ENCODE measurements around the gene THBS4.

DNA sequence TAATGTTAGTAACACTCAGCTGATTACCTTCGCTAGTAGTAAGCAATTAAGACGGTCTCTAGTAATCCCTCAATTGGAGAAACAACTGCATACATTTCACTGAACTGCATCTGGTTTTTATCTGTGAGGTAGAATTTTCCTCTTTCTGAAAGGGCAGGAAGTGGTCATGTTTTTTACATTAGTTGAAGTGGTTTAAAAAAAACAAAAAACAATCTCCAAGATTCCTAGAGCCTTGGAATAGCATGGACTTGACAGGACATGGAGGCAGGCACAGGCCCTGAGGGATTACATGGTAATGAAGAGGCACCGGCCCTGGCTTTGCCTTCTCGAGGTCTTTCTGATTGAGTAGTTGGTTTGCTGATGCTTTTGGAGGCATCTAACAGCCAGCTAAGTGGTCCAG, 25.8 kb downstream of the THBS4 start:
- TF ChIP-seq, protein P1, sequence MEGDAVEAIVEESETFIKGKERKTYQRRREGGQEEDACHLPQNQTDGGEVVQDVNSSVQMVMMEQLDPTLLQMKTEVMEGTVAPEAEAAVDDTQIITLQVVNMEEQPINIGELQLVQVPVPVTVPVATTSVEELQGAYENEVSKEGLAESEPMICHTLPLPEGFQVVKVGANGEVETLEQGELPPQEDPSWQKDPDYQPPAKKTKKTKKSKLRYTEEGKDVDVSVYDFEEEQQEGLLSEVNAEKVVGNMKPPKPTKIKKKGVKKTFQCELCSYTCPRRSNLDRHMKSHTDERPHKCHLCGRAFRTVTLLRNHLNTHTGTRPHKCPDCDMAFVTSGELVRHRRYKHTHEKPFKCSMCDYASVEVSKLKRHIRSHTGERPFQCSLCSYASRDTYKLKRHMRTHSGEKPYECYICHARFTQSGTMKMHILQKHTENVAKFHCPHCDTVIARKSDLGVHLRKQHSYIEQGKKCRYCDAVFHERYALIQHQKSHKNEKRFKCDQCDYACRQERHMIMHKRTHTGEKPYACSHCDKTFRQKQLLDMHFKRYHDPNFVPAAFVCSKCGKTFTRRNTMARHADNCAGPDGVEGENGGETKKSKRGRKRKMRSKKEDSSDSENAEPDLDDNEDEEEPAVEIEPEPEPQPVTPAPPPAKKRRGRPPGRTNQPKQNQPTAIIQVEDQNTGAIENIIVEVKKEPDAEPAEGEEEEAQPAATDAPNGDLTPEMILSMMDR (IDR thresholded peaks at IDR 0.05; ENCODE audit: low read depth, low read length, missing input control) = no peak
- TF ChIP-seq MAX (IDR thresholded peaks at IDR 0.05) (no peak), YY1 (IDR thresholded peaks at IDR 0.05) (no peak), TAF1 (conservative IDR thresholded peaks at IDR 0.05) (no peak), EGR1 (IDR thresholded peaks at IDR 0.05; ENCODE audit: low read depth in 2 of 2) (no peak), RXRA (IDR thresholded peaks at IDR 0.05) (no peak), ATF3 (IDR thresholded peaks at IDR 0.05) (no peak), GABPA (IDR thresholded peaks at IDR 0.05 in 1 of 2, conservative IDR thresholded peaks at IDR 0.05 in 1 of 2) (no peak), SP1 (IDR thresholded peaks at IDR 0.05) (no peak)
